Activated naive CD8-positive, alpha-beta T cell treated with anti-CD3 and anti-CD28 coated beads, Interleukin-2, amount 50 U/mL, for 24 hours (primary cell): ENCODE results near the gene DNAH17.

Experiments
- ATAC-seq: fragments of 150-1000 bp; cut with Tn5 transposase; one replicate; pipeline ENCODE4 v1.10.0; 2021
- DNase-seq: peaks from one replicate; pipeline ENCODE4 v3.0.0; 2021
- H3K27ac Mint-ChIP-seq: one replicate; pipeline ENCODE4 v1.8.0; 2021; ENCODE audit warnings: mild to moderate bottlenecking, mixed read lengths
- H3K27me3 Mint-ChIP-seq: one replicate; pipeline ENCODE4 v1.8.0; 2021; ENCODE audit warnings: mixed read lengths
- H3K36me3 Mint-ChIP-seq: one replicate; pipeline ENCODE4 v1.8.0; 2021; ENCODE audit warnings: low read depth, mixed read lengths
- H3K4me1 Mint-ChIP-seq: one replicate; pipeline ENCODE4 v1.8.0; 2021; ENCODE audit warnings: mixed read lengths
- H3K4me3 Mint-ChIP-seq: one replicate; pipeline ENCODE4 v1.8.0; 2021; ENCODE audit warnings: mild to moderate bottlenecking, moderate library complexity, mixed read lengths
- H3K9me3 Mint-ChIP-seq: one replicate; pipeline ENCODE4 v1.8.0; 2021; ENCODE audit warnings: mixed read lengths

The DNAH17 gene

GRCh38 chr17:78610951-78611511 is 33.8 kb upstream of the DNAH17 start:
- ATAC-seq (no peak), DNase-seq (no peak)
- Mint-ChIP-seq H3K9me3 (no peaks in the 10 kb centered on the region), H3K4me1 (no peaks in the 10 kb centered on the region), H3K4me3 (no peak overlapping the region), H3K27ac (no peak overlapping the region), H3K27me3 (peaks cover 8% of the 10 kb centered on the region), H3K36me3 (no peaks in the 10 kb centered on the region)

- Mint-ChIP-seq H3K27ac (no peak overlapping the region), H3K4me3 (no peak overlapping the region), H3K4me1 (no peaks in the 10 kb centered on the region), H3K36me3 (no peaks in the 10 kb centered on the region), H3K27me3 (peaks cover 8% of the 10 kb centered on the region), H3K9me3 (no peaks in the 10 kb centered on the region)
- DNase-seq (no peak), ATAC-seq (no peak)
Measured at GRCh38 chr17:78609191-78609641, 32.0 kb upstream of the DNAH17 start.

- ATAC-seq (no peak), DNase-seq (no peak)
- Mint-ChIP-seq H3K4me3 (no peak overlapping the region), H3K27me3 (peaks cover 8% of the 10 kb centered on the region), H3K27ac (no peak overlapping the region), H3K4me1 (no peaks in the 10 kb centered on the region), H3K9me3 (no peaks in the 10 kb centered on the region), H3K36me3 (no peaks in the 10 kb centered on the region)
Measured at GRCh38 chr17:78608804-78609186, 31.6 kb upstream of the DNAH17 start.

GRCh38 chr17:78608122-78608803 is 31.1 kb upstream of the DNAH17 start:
- no peak for ATAC-seq
- Mint-ChIP-seq H3K4me3 (no peak overlapping the region), H3K27me3 (peaks cover 8% of the 10 kb centered on the region), H3K36me3 (no peaks in the 10 kb centered on the region), H3K9me3 (no peaks in the 10 kb centered on the region), H3K4me1 (no peaks in the 10 kb centered on the region), H3K27ac (no peak overlapping the region)
- no peak for DNase-seq

- ATAC-seq, result no peak
- no peak overlapping the region for H3K27ac Mint-ChIP-seq
Measured at GRCh38 chr17:78607038-78607437, 29.8 kb upstream of the DNAH17 start.

GRCh38 chr17:78605886-78606285 is 28.7 kb upstream of the DNAH17 start:
- Mint-ChIP-seq H3K27me3 (peaks cover 8% of the 10 kb centered on the region), H3K9me3 (no peaks in the 10 kb centered on the region), H3K4me1 (no peaks in the 10 kb centered on the region), H3K27ac (no peak overlapping the region), H3K36me3 (no peaks in the 10 kb centered on the region), H3K4me3 (no peak overlapping the region)
- DNase-seq, result no peak
- ATAC-seq, result no peak

More at GRCh38 chr17:78607038-78607437, 29.8 kb upstream of the DNAH17 start:
- Mint-ChIP-seq H3K27me3 (peaks cover 8% of the 10 kb centered on the region), H3K9me3 (no peaks in the 10 kb centered on the region), H3K4me3 (no peak overlapping the region), H3K4me1 (no peaks in the 10 kb centered on the region), H3K36me3 (no peaks in the 10 kb centered on the region)
- DNase-seq, result no peak

- no peak overlapping the region for H3K27ac Mint-ChIP-seq
- H3K9me3 Mint-ChIP-seq, result no peaks in the 10 kb centered on the region
- H3K4me1 Mint-ChIP-seq, result no peaks in the 10 kb centered on the region
- H3K27me3 Mint-ChIP-seq, result peaks cover 8% of the 10 kb centered on the region
- H3K4me3 Mint-ChIP-seq, result no peak overlapping the region
- ATAC-seq, result no peak
- DNase-seq, result no peak
- no peaks in the 10 kb centered on the region for H3K36me3 Mint-ChIP-seq
Measured at GRCh38 chr17:78605429-78605828, 28.2 kb upstream of the DNAH17 start.

- DNase-seq (no peak), ATAC-seq (no peak)
- Mint-ChIP-seq H3K27me3 (peaks cover 5% of the 10 kb centered on the region), H3K4me3 (no peak overlapping the region), H3K36me3 (no peaks in the 10 kb centered on the region), H3K4me1 (peaks cover 2% of the 10 kb centered on the region), H3K27ac (no peak overlapping the region), H3K9me3 (no peaks in the 10 kb centered on the region)
Measured at GRCh38 chr17:78602246-78602645, 25.1 kb upstream of the DNAH17 start.

- peaks cover 2% of the 10 kb centered on the region for H3K27me3 Mint-ChIP-seq
- no peaks in the 10 kb centered on the region for H3K9me3 Mint-ChIP-seq
- ATAC-seq (no peak), DNase-seq (no peak)
- H3K4me3 Mint-ChIP-seq, result no peak overlapping the region
- peaks cover 2% of the 10 kb centered on the region for H3K4me1 Mint-ChIP-seq
- H3K36me3 Mint-ChIP-seq, result no peaks in the 10 kb centered on the region
- no peak overlapping the region for H3K27ac Mint-ChIP-seq
Measured at GRCh38 chr17:78601577-78602190, 24.5 kb upstream of the DNAH17 start.

GRCh38 chr17:78600181-78600721 is 23.1 kb upstream of the DNAH17 start:
- no peak overlapping the region for H3K4me3 Mint-ChIP-seq
- ATAC-seq, result no peak
- no peaks in the 10 kb centered on the region for H3K36me3 Mint-ChIP-seq
- H3K27ac Mint-ChIP-seq, result no peak overlapping the region
- H3K4me1 Mint-ChIP-seq, result peaks cover 2% of the 10 kb centered on the region
- H3K9me3 Mint-ChIP-seq, result no peaks in the 10 kb centered on the region
- peaks cover 6% of the 10 kb centered on the region for H3K27me3 Mint-ChIP-seq
- DNase-seq, result no peak

GRCh38 chr17:78599419-78599818 is 22.2 kb upstream of the DNAH17 start:
- Mint-ChIP-seq H3K4me1 (peaks cover 2% of the 10 kb centered on the region), H3K36me3 (no peaks in the 10 kb centered on the region), H3K27ac (no peak overlapping the region), H3K9me3 (no peaks in the 10 kb centered on the region), H3K27me3 (peaks cover 9% of the 10 kb centered on the region), H3K4me3 (no peak overlapping the region)
- DNase-seq, result no peak
- ATAC-seq, result no peak

GRCh38 chr17:78598013-78598471 is 20.8 kb upstream of the DNAH17 start:
- H3K4me1 Mint-ChIP-seq, result peaks cover 2% of the 10 kb centered on the region
- no peak overlapping the region for H3K27ac Mint-ChIP-seq
- DNase-seq, result no peak
- no peak for ATAC-seq
- H3K36me3 Mint-ChIP-seq, result no peaks in the 10 kb centered on the region
- H3K4me3 Mint-ChIP-seq, result no peak overlapping the region
- H3K9me3 Mint-ChIP-seq, result no peaks in the 10 kb centered on the region
- H3K27me3 Mint-ChIP-seq, result peaks cover 12% of the 10 kb centered on the region

GRCh38 chr17:78596871-78597764 is 19.9 kb upstream of the DNAH17 start:
- Mint-ChIP-seq H3K4me1 (peaks cover 10% of the 10 kb centered on the region), H3K36me3 (no peaks in the 10 kb centered on the region), H3K27ac (no peak overlapping the region), H3K27me3 (peaks cover 15% of the 10 kb centered on the region), H3K9me3 (no peaks in the 10 kb centered on the region), H3K4me3 (no peak overlapping the region)
- no peak for DNase-seq
- ATAC-seq, result no peak

- Mint-ChIP-seq H3K4me1 (peaks cover 12% of the 10 kb centered on the region), H3K36me3 (no peaks in the 10 kb centered on the region), H3K9me3 (no peaks in the 10 kb centered on the region), H3K27me3 (peaks cover 17% of the 10 kb centered on the region), H3K4me3 (no peak overlapping the region), H3K27ac (no peak overlapping the region)
- no peak for DNase-seq
- no peak for ATAC-seq
Measured at GRCh38 chr17:78595135-78595810, 18.1 kb upstream of the DNAH17 start.
